ENCODE results near the gene TCEA2. TPM values are rescaled to one million over a fixed set of nuclear protein-coding genes. Genes with fewer than 3 reads are reported as not detected.

TCEA2 gene
- total and polyA plus RNA-seq, 2 of the 13 experiments (the other 11 are each of a cell fraction or from before 2014, with no cell fraction given) = 28.1 to 33.7 TPM

DNA sequence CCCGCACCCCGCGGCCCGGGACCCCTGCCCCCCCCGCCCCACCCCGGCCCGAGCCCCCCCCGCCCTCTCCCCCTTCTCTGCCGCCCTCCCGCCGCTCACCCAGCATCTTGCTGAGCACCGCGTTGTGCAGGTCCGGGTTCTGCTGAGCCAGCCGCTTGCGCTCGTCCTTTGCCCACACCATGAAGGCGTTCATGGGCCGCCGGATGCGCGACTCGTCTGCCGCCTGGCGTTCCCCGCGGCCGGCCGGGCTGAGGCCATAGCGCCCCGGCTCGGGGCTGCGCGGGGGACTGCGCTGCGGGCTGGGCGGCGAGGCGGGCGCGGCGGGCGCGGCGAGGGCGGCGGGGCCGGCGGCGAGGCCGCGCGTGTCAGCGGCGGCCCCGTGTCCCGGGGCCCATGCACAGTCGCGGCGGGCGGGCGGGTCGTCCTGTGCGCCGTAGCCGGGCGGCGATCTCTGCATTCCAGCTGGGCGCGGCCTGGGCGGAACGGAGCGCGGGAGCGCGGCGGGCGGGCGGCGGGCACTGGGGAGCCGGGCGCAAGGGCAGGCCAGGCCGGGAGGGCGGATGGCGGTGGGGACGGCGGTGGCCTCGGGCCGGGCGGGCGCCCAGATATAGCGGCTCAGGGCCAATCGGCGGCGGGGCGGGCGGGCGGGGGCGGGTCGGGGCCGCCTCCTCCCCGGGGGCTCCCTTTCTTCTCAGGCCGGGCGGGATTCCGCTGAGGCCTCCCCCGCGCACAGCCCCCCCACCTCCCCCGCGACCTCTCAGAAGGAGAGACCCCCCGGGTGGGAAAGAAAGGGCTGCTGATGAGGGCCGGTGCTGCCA is 13.7 kb upstream of the TCEA2 start, which contains the start of gene SOX18 (continued):
- TF ChIP-seq, protein P1, sequence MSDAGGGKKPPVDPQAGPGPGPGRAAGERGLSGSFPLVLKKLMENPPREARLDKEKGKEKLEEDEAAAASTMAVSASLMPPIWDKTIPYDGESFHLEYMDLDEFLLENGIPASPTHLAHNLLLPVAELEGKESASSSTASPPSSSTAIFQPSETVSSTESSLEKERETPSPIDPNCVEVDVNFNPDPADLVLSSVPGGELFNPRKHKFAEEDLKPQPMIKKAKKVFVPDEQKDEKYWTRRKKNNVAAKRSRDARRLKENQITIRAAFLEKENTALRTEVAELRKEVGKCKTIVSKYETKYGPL (CRISPR knock-in tag; IDR thresholded peaks at IDR 0.05) = no peak
- TF ChIP-seq SALL1 (CRISPR knock-in tag; IDR thresholded peaks at IDR 0.05) = 0 out of 2 replicates have a peak, but pooled peaks have one; percentile 14
- TF ChIP-seq U2AF2 (IDR thresholded peaks at IDR 0.05; ENCODE audit: low read depth, low read length) = no peak
- TF ChIP-seq ZNF607 (CRISPR knock-in tag; IDR thresholded peaks at IDR 0.05; ENCODE audit: borderline replicate concordance) = peak; percentile 62; the same call in 1 of the 2 replicates
- TF ChIP-seq ZFP41 (CRISPR knock-in tag; IDR thresholded peaks at IDR 0.05; ENCODE audit: borderline replicate concordance) = no peak
- no peak for TF ChIP-seq ZNF567 (CRISPR knock-in tag; IDR thresholded peaks at IDR 0.05; ENCODE audit: borderline replicate concordance)
- TF ChIP-seq ZNF644 (CRISPR knock-in tag; IDR thresholded peaks at IDR 0.05; ENCODE audit: low read depth) = no peak
- TF ChIP-seq AGO2 (optimal IDR thresholded peaks at IDR 0.05; ENCODE audit: low read depth, low read length) = no peak
- no peak for TF ChIP-seq ZFP36 (IDR thresholded peaks at IDR 0.05; ENCODE audit: borderline replicate concordance, low read depth, low read length, partially characterized antibody)
- TF ChIP-seq, protein P2, sequence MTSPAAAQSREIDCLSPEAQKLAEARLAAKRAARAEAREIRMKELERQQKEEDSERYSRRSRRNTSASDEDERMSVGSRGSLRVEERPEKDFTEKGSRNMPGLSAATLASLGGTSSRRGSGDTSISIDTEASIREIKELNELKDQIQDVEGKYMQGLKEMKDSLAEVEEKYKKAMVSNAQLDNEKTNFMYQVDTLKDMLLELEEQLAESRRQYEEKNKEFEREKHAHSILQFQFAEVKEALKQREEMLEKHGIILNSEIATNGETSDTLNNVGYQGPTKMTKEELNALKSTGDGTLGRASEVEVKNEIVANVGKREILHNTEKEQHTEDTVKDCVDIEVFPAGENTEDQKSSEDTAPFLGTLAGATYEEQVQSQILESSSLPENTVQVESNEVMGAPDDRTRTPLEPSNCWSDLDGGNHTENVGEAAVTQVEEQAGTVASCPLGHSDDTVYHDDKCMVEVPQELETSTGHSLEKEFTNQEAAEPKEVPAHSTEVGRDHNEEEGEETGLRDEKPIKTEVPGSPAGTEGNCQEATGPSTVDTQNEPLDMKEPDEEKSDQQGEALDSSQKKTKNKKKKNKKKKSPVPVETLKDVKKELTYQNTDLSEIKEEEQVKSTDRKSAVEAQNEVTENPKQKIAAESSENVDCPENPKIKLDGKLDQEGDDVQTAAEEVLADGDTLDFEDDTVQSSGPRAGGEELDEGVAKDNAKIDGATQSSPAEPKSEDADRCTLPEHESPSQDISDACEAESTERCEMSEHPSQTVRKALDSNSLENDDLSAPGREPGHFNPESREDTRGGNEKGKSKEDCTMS (CRISPR knock-in tag; conservative IDR thresholded peaks at IDR 0.05) = no peak
- TF ChIP-seq, protein P3, sequence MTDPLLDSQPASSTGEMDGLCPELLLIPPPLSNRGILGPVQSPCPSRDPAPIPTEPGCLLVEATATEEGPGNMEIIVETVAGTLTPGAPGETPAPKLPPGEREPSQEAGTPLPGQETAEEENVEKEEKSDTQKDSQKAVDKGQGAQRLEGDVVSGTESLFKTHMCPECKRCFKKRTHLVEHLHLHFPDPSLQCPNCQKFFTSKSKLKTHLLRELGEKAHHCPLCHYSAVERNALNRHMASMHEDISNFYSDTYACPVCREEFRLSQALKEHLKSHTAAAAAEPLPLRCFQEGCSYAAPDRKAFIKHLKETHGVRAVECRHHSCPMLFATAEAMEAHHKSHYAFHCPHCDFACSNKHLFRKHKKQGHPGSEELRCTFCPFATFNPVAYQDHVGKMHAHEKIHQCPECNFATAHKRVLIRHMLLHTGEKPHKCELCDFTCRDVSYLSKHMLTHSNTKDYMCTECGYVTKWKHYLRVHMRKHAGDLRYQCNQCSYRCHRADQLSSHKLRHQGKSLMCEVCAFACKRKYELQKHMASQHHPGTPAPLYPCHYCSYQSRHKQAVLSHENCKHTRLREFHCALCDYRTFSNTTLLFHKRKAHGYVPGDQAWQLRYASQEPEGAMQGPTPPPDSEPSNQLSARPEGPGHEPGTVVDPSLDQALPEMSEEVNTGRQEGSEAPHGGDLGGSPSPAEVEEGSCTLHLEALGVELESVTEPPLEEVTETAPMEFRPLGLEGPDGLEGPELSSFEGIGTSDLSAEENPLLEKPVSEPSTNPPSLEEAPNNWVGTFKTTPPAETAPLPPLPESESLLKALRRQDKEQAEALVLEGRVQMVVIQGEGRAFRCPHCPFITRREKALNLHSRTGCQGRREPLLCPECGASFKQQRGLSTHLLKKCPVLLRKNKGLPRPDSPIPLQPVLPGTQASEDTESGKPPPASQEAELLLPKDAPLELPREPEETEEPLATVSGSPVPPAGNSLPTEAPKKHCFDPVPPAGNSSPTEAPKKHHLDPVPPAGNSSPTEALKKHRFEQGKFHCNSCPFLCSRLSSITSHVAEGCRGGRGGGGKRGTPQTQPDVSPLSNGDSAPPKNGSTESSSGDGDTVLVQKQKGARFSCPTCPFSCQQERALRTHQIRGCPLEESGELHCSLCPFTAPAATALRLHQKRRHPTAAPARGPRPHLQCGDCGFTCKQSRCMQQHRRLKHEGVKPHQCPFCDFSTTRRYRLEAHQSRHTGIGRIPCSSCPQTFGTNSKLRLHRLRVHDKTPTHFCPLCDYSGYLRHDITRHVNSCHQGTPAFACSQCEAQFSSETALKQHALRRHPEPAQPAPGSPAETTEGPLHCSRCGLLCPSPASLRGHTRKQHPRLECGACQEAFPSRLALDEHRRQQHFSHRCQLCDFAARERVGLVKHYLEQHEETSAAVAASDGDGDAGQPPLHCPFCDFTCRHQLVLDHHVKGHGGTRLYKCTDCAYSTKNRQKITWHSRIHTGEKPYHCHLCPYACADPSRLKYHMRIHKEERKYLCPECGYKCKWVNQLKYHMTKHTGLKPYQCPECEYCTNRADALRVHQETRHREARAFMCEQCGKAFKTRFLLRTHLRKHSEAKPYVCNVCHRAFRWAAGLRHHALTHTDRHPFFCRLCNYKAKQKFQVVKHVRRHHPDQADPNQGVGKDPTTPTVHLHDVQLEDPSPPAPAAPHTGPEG (CRISPR knock-in tag; IDR thresholded peaks at IDR 0.05) = peak; percentile 97
- no peak for TF ChIP-seq ZNF7 (CRISPR knock-in tag; IDR thresholded peaks at IDR 0.05)
- no peak for TF ChIP-seq U2AF1 (optimal IDR thresholded peaks at IDR 0.05; ENCODE audit: low read depth, low read length)
- TF ChIP-seq, protein P4, sequence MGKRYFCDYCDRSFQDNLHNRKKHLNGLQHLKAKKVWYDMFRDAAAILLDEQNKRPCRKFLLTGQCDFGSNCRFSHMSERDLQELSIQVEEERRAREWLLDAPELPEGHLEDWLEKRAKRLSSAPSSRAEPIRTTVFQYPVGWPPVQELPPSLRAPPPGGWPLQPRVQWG (CRISPR knock-in tag; IDR thresholded peaks at IDR 0.05; ENCODE audit: borderline replicate concordance, low read depth) = no peak
- TF ChIP-seq TGIF2 (CRISPR knock-in tag; IDR thresholded peaks at IDR 0.05) = no peak
- peak; percentile 61 for TF ChIP-seq ZNF768 (CRISPR knock-in tag; IDR thresholded peaks at IDR 0.05)
- TF ChIP-seq NFYC (CRISPR knock-in tag; IDR thresholded peaks at IDR 0.05) = no peak
- no peak for TF ChIP-seq ZNF720 (CRISPR knock-in tag; IDR thresholded peaks at IDR 0.05)
- TF ChIP-seq TCF7 (IDR thresholded peaks at IDR 0.05; ENCODE audit: low read depth) = peak; percentile 9; the same call in 1 of the 2 replicates
- TF ChIP-seq ZZZ3 (CRISPR knock-in tag; IDR thresholded peaks at IDR 0.05; ENCODE audit: borderline replicate concordance) = no peak
- peak; percentile 52 for TF ChIP-seq TAF1 (CRISPR knock-in tag; IDR thresholded peaks at IDR 0.05)
- no peak for TF ChIP-seq MATR3 (CRISPR knock-in tag; IDR thresholded peaks at IDR 0.05)
